Naive thymus-derived CD4-positive, alpha-beta T cell (primary cell): ENCODE results near the gene PSKH1. TPM values are rescaled to one million over a fixed set of nuclear protein-coding genes. Genes with fewer than 3 reads are reported as not detected.

Experiments used
- ATAC-seq: fragments of 150-1000 bp; cut with Tn5 transposase; 2 replicates; pipeline ENCODE4 v1.10.0; 2021; ENCODE audit warnings: mild to moderate bottlenecking, moderate library complexity
- CTCF ChIA-PET: fragments of 350-600 bp; sonication (Branson Sonifier 250); formaldehyde crosslinking; loops from one replicate; lab custom pipeline; 2021; ENCODE audit warnings: antibody characterized with exemption; lab: Charles Lee
- POLR2A ChIA-PET: fragments of 350-600 bp; sonication (Branson Sonifier 250); formaldehyde crosslinking; loops from one replicate; lab custom pipeline; 2021; ENCODE audit warnings: antibody characterized with exemption, inconsistent platforms; lab: Charles Lee
- DNase-seq, 9 donors: peaks; one replicate each; pipeline versions ENCODE4 v3.0.0 to v3.0.0-alpha.2; 2020 to 2022; ENCODE audit warnings: mixed read lengths in 1 of 9
- H3K27ac ChIP-seq: one replicate; pipeline ENCODE4 v1.7.0; 2013; ENCODE audit warnings: mild to moderate bottlenecking, low read depth, low read length, moderate library complexity
- H3K27me3 ChIP-seq, 2 donors: one replicate each; pipeline ENCODE4 v1.7.0; 2013; ENCODE audit warnings: low read length in 2 of 2, mild to moderate bottlenecking in 2 of 2, moderate library complexity in 2 of 2; ENCODE audit not compliant: control insufficient read depth in 2 of 2, insufficient read depth in 2 of 2
- H3K36me3 ChIP-seq, 3 experiments: 1 replicate in 2 of 3; 2 replicates in 1 of 3; pipeline ENCODE4 v1.7.0; 2013; ENCODE audit warnings: low read length in 3 of 3, mild to moderate bottlenecking in 3 of 3, moderate library complexity in 1 of 3; ENCODE audit not compliant: insufficient read depth in 3 of 3, control insufficient read depth in 2 of 3
- H3K4me1 ChIP-seq, 2 donors: one replicate each; pipeline ENCODE4 v1.7.0; 2013; ENCODE audit warnings: low read length in 2 of 2, mild to moderate bottlenecking in 2 of 2, moderate library complexity in 1 of 2; ENCODE audit not compliant: control insufficient read depth in 2 of 2, insufficient read depth in 2 of 2
- H3K4me3 ChIP-seq: 2 replicates; pipeline ENCODE4 v1.7.0; 2013; ENCODE audit warnings: mild to moderate bottlenecking, low read length
- H3K9me3 ChIP-seq, 3 experiments: 1 replicate in 2 of 3; 2 replicates in 1 of 3; pipeline ENCODE4 v1.7.0; 2013; ENCODE audit warnings: low read length in 3 of 3; ENCODE audit not compliant: control insufficient read depth in 2 of 3
- H3K27ac Mint-ChIP-seq, 9 donors: one replicate each; pipeline ENCODE4 v1.8.0; 2020 to 2022; ENCODE audit warnings: mixed read lengths in 9 of 9, mild to moderate bottlenecking in 8 of 9, moderate library complexity in 5 of 9, inconsistent platforms in 2 of 9
- H3K27me3 Mint-ChIP-seq, 5 donors: one replicate each; pipeline ENCODE4 v1.8.0; 2021 to 2022; ENCODE audit warnings: mixed read lengths in 5 of 5, mild to moderate bottlenecking in 1 of 5
- H3K36me3 Mint-ChIP-seq, 5 donors: one replicate each; pipeline ENCODE4 v1.8.0; 2020 to 2022; ENCODE audit warnings: mixed read lengths in 5 of 5, mild to moderate bottlenecking in 3 of 5, inconsistent platforms in 1 of 5
- H3K4me1 Mint-ChIP-seq, 7 donors: one replicate each; pipeline ENCODE4 v1.8.0; 2020 to 2022; ENCODE audit warnings: mixed read lengths in 7 of 7, mild to moderate bottlenecking in 3 of 7, inconsistent platforms in 1 of 7
- H3K4me3 Mint-ChIP-seq, 10 donors: one replicate each; pipeline ENCODE4 v1.8.0; 2020 to 2022; ENCODE audit warnings: mild to moderate bottlenecking in 10 of 10, mixed read lengths in 10 of 10, moderate library complexity in 6 of 10, inconsistent platforms in 2 of 10
- H3K9me3 Mint-ChIP-seq, 11 donors: one replicate each; pipeline ENCODE4 v1.8.0; 2020 to 2022; ENCODE audit warnings: mixed read lengths in 11 of 11, mild to moderate bottlenecking in 4 of 11, inconsistent platforms in 1 of 11, moderate library complexity in 1 of 11
- intact Hi-C, 2 donors: fragments of 100-400 bp; cut with micrococcal nuclease; formaldehyde crosslinking; loops; one replicate each; pipeline ENCODE4 v1.15.1; 2023
- polyA plus RNA-seq, 2 donors: library from polyadenylated mRNA; unstranded; fragments of 300-500 nt; fragmentation: Illumina TruSeq; gene quantifications; one replicate each; pipeline ENCODE4 v1.2.3, GENCODE V29; 2021
- total RNA-seq, 6 experiments: library from RNA in 5 of 6; stranded (reverse) in 5 of 6; gene quantifications; 1 replicate in 5 of 6; 2 replicates in 1 of 6; pipeline ENCODE4 v1.2.3 and lab custom pipeline; 2021 to 2026

The PSKH1 gene
- total and polyA plus RNA-seq, 7 experiments from 2014 or later = 18.0 to 34.0 (median 23.3) TPM

DNA sequence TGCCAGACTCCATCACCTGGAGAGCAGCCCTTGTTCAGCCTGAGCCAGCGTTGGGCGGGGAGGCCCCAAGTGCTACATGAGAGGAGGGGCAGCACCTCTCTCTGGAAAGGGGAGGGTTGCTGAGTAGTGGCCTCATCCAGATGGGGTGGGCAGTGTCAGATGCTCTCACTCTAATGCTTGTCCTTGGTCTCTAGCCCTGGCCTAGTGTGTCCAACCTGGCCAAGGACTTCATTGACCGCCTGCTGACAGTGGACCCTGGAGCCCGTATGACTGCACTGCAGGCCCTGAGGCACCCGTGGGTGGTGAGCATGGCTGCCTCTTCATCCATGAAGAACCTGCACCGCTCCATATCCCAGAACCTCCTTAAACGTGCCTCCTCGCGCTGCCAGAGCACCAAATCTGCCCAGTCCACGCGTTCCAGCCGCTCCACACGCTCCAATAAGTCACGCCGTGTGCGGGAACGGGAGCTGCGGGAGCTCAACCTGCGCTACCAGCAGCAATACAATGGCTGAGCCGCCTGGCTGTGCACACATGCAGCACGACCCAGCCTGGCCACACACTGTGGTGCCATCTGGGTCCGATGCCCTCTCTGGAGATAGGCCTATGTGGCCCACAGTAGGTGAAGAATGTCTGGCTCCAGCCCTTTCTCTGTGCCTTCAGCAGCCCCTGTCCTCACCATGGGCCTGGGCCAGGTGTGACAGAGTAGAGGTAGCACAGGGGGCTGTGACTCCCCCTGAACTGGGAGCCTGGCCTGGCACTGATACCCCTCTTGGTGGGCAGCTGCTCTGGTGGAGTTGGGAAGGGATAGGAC, 34.3 kb downstream of the PSKH1 start:
- DNase-seq = no peak
- Mint-ChIP-seq H3K4me1 (peaks cover 0 to 14% (median 7%) of the 10 kb centered on the region in 7 donors), H3K36me3 (peaks cover 0 to 8% (median 0%) of the 10 kb centered on the region in 5 donors), H3K27ac (peak overlapping the region in 2 of 9 donors; percentile 63 to 86), H3K9me3 (no peaks in the 10 kb centered on the region), H3K4me3 (no peak overlapping the region), H3K27me3 (no peaks in the 10 kb centered on the region)
- ChIA-PET POLR2A (interaction anchor here (0.6 to 1.0 kb wide), 2 partner anchors 16 to 85 kb away, joined by 3 to 4 read pairs; no protein-coding TSS in a partner anchor), CTCF (interaction anchor here (0.6 to 2.2 kb wide), 5 partner anchors 12 to 406 kb away, joined by 3 to 9 read pairs (median 6); partner anchors contain the start of gene NRN1L)
- Histone ChIP-seq H3K27me3 (no peaks in the 10 kb centered on the region), H3K27ac (no peak overlapping the region), H3K36me3 (peaks cover 0 to 65% (median 0%) of the 10 kb centered on the region in 3 experiments), H3K9me3 (no peaks in the 10 kb centered on the region), H3K4me3 (no peak overlapping the region), H3K4me1 (no peaks in the 10 kb centered on the region)
- ATAC-seq = no peak
- intact Hi-C loops = no loop called here

- Mint-ChIP-seq H3K4me3 (no peak overlapping the region), H3K36me3 (peaks cover 0 to 10% (median 0%) of the 10 kb centered on the region in 5 donors), H3K27ac (peak overlapping the region in 5 of 9 donors; percentile 6 to 67 (median 63)), H3K27me3 (no peaks in the 10 kb centered on the region), H3K9me3 (no peaks in the 10 kb centered on the region), H3K4me1 (peaks cover 0 to 10% (median 7%) of the 10 kb centered on the region in 7 donors)
- H3K4me1 ChIP-seq = no peaks in the 10 kb centered on the region
- ChIA-PET POLR2A (interaction anchor here (0.6 to 1.0 kb wide), 5 partner anchors 16 to 113 kb away, joined by 3 to 4 read pairs (median 3); partner anchors contain the start of gene CENPT), CTCF (interaction anchor here (0.6 to 2.2 kb wide), 5 partner anchors 13 to 407 kb away, joined by 3 to 16 read pairs (median 6); partner anchors contain the start of gene NRN1L)
- H3K27me3 ChIP-seq = no peaks in the 10 kb centered on the region
- ATAC-seq = no peak
- H3K36me3 ChIP-seq = peaks cover 0 to 62% (median 0%) of the 10 kb centered on the region in 3 experiments
- intact Hi-C loops = loop anchor here (1.0 kb wide), 4 partner anchors 45 to 407 kb away; no protein-coding TSS in a partner anchor
- peak in 1 of 9 donors; percentile 16 for DNase-seq
- H3K4me3 ChIP-seq = no peak overlapping the region
- H3K9me3 ChIP-seq = no peaks in the 10 kb centered on the region
- H3K27ac ChIP-seq = no peak overlapping the region
These were observed 35.1 kb downstream of the PSKH1 start for GRCh38 chr16:67928147-67928546.

GRCh38 chr16:67928561-67929364, 35.7 kb downstream of the PSKH1 start:
- Mint-ChIP-seq H3K4me3 (peak overlapping the region in 1 of 10 donors; percentile 45), H3K27me3 (no peaks in the 10 kb centered on the region), H3K4me1 (peaks cover 0 to 10% (median 7%) of the 10 kb centered on the region in 7 donors), H3K27ac (peak overlapping the region in 4 of 9 donors; percentile 6 to 67 (median 56)), H3K36me3 (peaks cover 0 to 10% (median 1%) of the 10 kb centered on the region in 5 donors), H3K9me3 (no peaks in the 10 kb centered on the region)
- Histone ChIP-seq H3K27me3 (no peaks in the 10 kb centered on the region), H3K4me3 (no peak overlapping the region), H3K4me1 (no peaks in the 10 kb centered on the region), H3K9me3 (no peaks in the 10 kb centered on the region), H3K36me3 (peaks cover 3 to 61% (median 5%) of the 10 kb centered on the region in 3 experiments), H3K27ac (no peak overlapping the region)
- DNase-seq (peak; percentile 53 to 77 (median 73)), ATAC-seq (peak; percentile 86)
- intact Hi-C loops = loop anchor here (1.0 kb wide), 4 partner anchors 45 to 407 kb away; no protein-coding TSS in a partner anchor
- POLR2A ChIA-PET = interaction anchor here (0.6 to 1.0 kb wide), 4 partner anchors 21 to 112 kb away, joined by 3 to 4 read pairs (median 3); partner anchors contain the start of gene CENPT
- CTCF ChIA-PET = interaction anchor here (0.6 to 2.2 kb wide), 7 partner anchors 10 to 408 kb away, joined by 3 to 16 read pairs (median 3); partner anchors contain the start of gene NRN1L

GRCh38 chr16:67930191-67930590, 37.1 kb downstream of the PSKH1 start:
- Mint-ChIP-seq H3K27me3 (no peaks in the 10 kb centered on the region), H3K36me3 (peaks cover 0 to 19% (median 6%) of the 10 kb centered on the region in 5 donors), H3K9me3 (no peaks in the 10 kb centered on the region), H3K4me1 (peaks cover 4 to 21% (median 14%) of the 10 kb centered on the region in 7 donors), H3K4me3 (no peak overlapping the region), H3K27ac (no peak overlapping the region)
- no peak for DNase-seq
- no peak for ATAC-seq
- intact Hi-C loops = no loop called here
- H3K27me3 ChIP-seq = no peaks in the 10 kb centered on the region
- ChIA-PET CTCF (interaction anchor here (0.5 to 1.4 kb wide), 3 partner anchors 9 to 54 kb away, joined by 3 read pairs; no protein-coding TSS in a partner anchor), POLR2A (interaction anchor here (1.1 kb wide), 1 partner anchor 8 kb away, joined by 5 read pairs; no protein-coding TSS in a partner anchor)
- no peak overlapping the region for H3K4me3 ChIP-seq
- H3K4me1 ChIP-seq = peaks cover 5 to 8% of the 10 kb centered on the region in 2 donors
- H3K36me3 ChIP-seq = peaks cover 17 to 75% (median 19%) of the 10 kb centered on the region in 3 experiments
- H3K27ac ChIP-seq = no peak overlapping the region
- no peaks in the 10 kb centered on the region for H3K9me3 ChIP-seq

DNA sequence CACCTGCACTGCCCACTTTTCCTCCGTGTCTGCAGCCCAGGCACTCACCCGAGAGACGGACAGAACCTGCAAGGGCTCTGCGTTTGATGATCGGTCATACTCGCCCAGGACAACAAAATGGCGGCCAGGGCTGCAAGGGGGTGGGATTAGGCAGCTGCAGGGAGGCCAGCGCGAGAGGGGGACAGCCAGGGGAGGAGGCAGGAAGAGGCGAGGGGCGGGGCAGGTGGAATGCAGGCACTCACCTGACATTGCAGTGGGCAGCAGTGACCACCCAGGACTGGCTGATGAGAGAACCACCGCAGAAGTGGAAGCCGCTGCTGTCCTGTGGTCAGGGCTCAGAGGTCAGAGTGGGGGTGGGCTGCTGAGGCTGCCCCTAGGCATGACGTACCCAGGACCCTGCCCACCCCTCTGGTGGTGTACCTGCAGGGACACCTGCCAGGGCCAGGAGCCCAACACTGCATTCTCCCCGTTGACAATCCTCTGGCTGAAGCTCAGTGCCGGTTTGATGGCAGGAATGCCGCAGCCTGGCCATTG, 37.7 kb downstream of the PSKH1 start:
- peaks cover 5 to 24% (median 6%) of the 10 kb centered on the region in 5 donors for H3K36me3 Mint-ChIP-seq
- peaks cover 8 to 12% of the 10 kb centered on the region in 2 donors for H3K4me1 ChIP-seq
- peak overlapping the region in 1 of 9 donors; percentile 21 for H3K27ac Mint-ChIP-seq
- H3K9me3 ChIP-seq = no peaks in the 10 kb centered on the region
- no peaks in the 10 kb centered on the region for H3K9me3 Mint-ChIP-seq
- peaks cover 19 to 79% (median 20%) of the 10 kb centered on the region in 3 experiments for H3K36me3 ChIP-seq
- no peak overlapping the region for H3K27ac ChIP-seq
- ATAC-seq (no peak), DNase-seq (no peak)
- intact Hi-C loops = no loop called here
- H3K4me1 Mint-ChIP-seq = peaks cover 9 to 27% (median 18%) of the 10 kb centered on the region in 7 donors
- H3K4me3 ChIP-seq = no peak overlapping the region
- H3K27me3 Mint-ChIP-seq = peaks cover 0 to 1% (median 0%) of the 10 kb centered on the region in 5 donors
- CTCF ChIA-PET = interaction anchor here (0.5 kb wide), 1 partner anchor 53 kb away, joined by 3 read pairs; no protein-coding TSS in a partner anchor
- H3K27me3 ChIP-seq = no peaks in the 10 kb centered on the region
- POLR2A ChIA-PET = interaction anchor here (1.1 to 1.5 kb wide), 3 partner anchors 8 to 123 kb away, joined by 3 to 5 read pairs (median 4); no protein-coding TSS in a partner anchor
- no peak overlapping the region for H3K4me3 Mint-ChIP-seq
